CD4-positive, alpha-beta T cell treated with Interleukin-17A for 4 hours (primary cell): Measurements from ENCODE around the gene CARD11.

ENCODE experiments used
- DNase-seq: peaks from one replicate; pipeline ENCODE4 v3.0.0-alpha.2; 2020; ENCODE audit warnings: mixed read lengths

Gene CARD11

GRCh38 chr7:3019801-3020200 is 23.9 kb downstream of the CARD11 start:
- DNase-seq, result no peak

GRCh38 chr7:3013975-3014792 is 29.5 kb downstream of the CARD11 start:
- DNase-seq, result no peak

- peak; percentile 42 for DNase-seq
Observed at GRCh38 chr7:3011211-3011852, 32.3 kb downstream of the CARD11 start.

GRCh38 chr7:3010161-3010560 is 33.5 kb downstream of the CARD11 start:
- DNase-seq, result peak; percentile 22

- DNase-seq, result no peak
Observed at GRCh38 chr7:3009086-3009485, 34.6 kb downstream of the CARD11 start.

- DNase-seq, result no peak
Observed at GRCh38 chr7:3008386-3008785, 35.3 kb downstream of the CARD11 start.

GRCh38 chr7:3007696-3008095 is 36.0 kb downstream of the CARD11 start:
- DNase-seq, result no peak

- DNase-seq, result no peak
Observed at GRCh38 chr7:3005257-3005656, 38.4 kb downstream of the CARD11 start.

GRCh38 chr7:3003936-3004335 is 39.7 kb downstream of the CARD11 start:
- no peak for DNase-seq

- DNase-seq, result no peak
Observed at GRCh38 chr7:3002631-3003030, 41.0 kb downstream of the CARD11 start.

GRCh38 chr7:3000566-3000965 is 43.1 kb downstream of the CARD11 start:
- DNase-seq, result no peak

GRCh38 chr7:2999078-2999500 is 44.6 kb downstream of the CARD11 start:
- DNase-seq, result no peak

GRCh38 chr7:2997014-2997413 is 46.7 kb downstream of the CARD11 start:
- DNase-seq, result no peak

- no peak for DNase-seq
Observed at GRCh38 chr7:2996141-2996540, 47.5 kb downstream of the CARD11 start.

GRCh38 chr7:2993868-2994267 is 49.8 kb downstream of the CARD11 start:
- DNase-seq, result no peak

GRCh38 chr7:2993396-2993795 is 50.3 kb downstream of the CARD11 start:
- DNase-seq, result no peak

GRCh38 chr7:2990949-2991470 is 52.7 kb downstream of the CARD11 start:
- no peak for DNase-seq

GRCh38 chr7:2986561-2986960 is 57.1 kb downstream of the CARD11 start:
- DNase-seq, result no peak

GRCh38 chr7:2985866-2986265 is 57.8 kb downstream of the CARD11 start:
- DNase-seq, result no peak

GRCh38 chr7:2984091-2984490 is 59.6 kb downstream of the CARD11 start:
- DNase-seq, result no peak

- no peak for DNase-seq
Observed at GRCh38 chr7:2983586-2983985, 60.1 kb downstream of the CARD11 start.

GRCh38 chr7:2982831-2983230 is 60.8 kb downstream of the CARD11 start:
- DNase-seq, result peak; percentile 74

- no peak for DNase-seq
Observed at GRCh38 chr7:2982401-2982800, 61.3 kb downstream of the CARD11 start.

GRCh38 chr7:2981103-2981480 is 62.6 kb downstream of the CARD11 start:
- no peak for DNase-seq
